Measurements from ENCODE around the gene RSF1. TPM values are rescaled to one million over a fixed set of nuclear protein-coding genes. Genes with fewer than 3 reads are reported as not detected.

The RSF1 gene
- total RNA-seq, 1 experiment from 2014 or later = 43.1 TPM

- H3K27me3 ChIP-seq (ENCODE audit: insufficient read depth, low read length) = no peaks in the 10 kb centered on the region
- CTCF ChIA-PET = no interaction called here
- TF ChIP-seq POLR2A (IDR thresholded peaks at IDR 0.05; ENCODE audit: borderline replicate concordance, extremely low read depth, insufficient read depth, insufficient read length) (no peak), ZFX (IDR thresholded peaks at IDR 0.05) (no peak), CEBPB (IDR thresholded peaks at IDR 0.05; ENCODE audit: low read depth) (no peak), ZNF274 (IDR thresholded peaks at IDR 0.05; ENCODE audit: low read depth, low read length) (no peak), CTCF (IDR thresholded peaks at IDR 0.05 in 2 of 3, conservative IDR thresholded peaks at IDR 0.05 in 1 of 3; ENCODE audit: borderline replicate concordance in 1 of 3, insufficient read depth in 1 of 3, low read depth in 2 of 3, low read length in 2 of 3) (no peak), EZH2phosphoT487 (IDR thresholded peaks at IDR 0.05; ENCODE audit: borderline replicate concordance) (no peak)
- ATAC-seq (no peak), DNase-seq (ENCODE audit: low read depth, low spot score) (no peak)
- no TSS peak for BruUV-seq (replicated peaks)
- H4K20me1 ChIP-seq (ENCODE audit: insufficient read depth) = no peaks in the 10 kb centered on the region
- no peaks in the 10 kb centered on the region for H3K36me3 ChIP-seq (ENCODE audit: control insufficient read depth in 1 of 2, insufficient read depth in 2 of 2, low read length in 2 of 2)
- no peak overlapping the region for H2AFZ ChIP-seq (ENCODE audit: low read depth, low read length, poor library complexity, severe bottlenecking)
- POLR2A ChIA-PET = no interaction called here
- RAD21 ChIA-PET (ENCODE audit: low non-redundant PET in 1 of 2, low total read pairs in 2 of 2, uncharacterized antibody in 2 of 2, unreplicated experiment in 2 of 2) = no interaction called here
- H3K4me2 ChIP-seq (ENCODE audit: low read length) = no peak overlapping the region
- H3K27ac ChIP-seq (ENCODE audit: low read depth, low read length) = no peak overlapping the region
- no peaks in the 10 kb centered on the region for H3K9me2 ChIP-seq (ENCODE audit: insufficient read depth)
- no peaks in the 10 kb centered on the region for H3K79me2 ChIP-seq (ENCODE audit: insufficient read depth, low read length)
- no peak overlapping the region for H3K9ac ChIP-seq (ENCODE audit: low read length)
- H3K4me1 ChIP-seq (ENCODE audit: control insufficient read depth in 1 of 2, insufficient read depth in 2 of 2, low read length in 2 of 2) = peaks cover 5 to 21% of the 10 kb centered on the region in 2 experiments; a peak in 3 of 4 replicates
- no peak overlapping the region for H3K4me3 ChIP-seq (replicated peaks in 1 of 2; ENCODE audit: low read depth in 1 of 2, low read length in 2 of 2)
- intact Hi-C loops (cut with micrococcal nuclease) = no loop called here
- H3K9me3 ChIP-seq (ENCODE audit: control insufficient read depth in 1 of 2, insufficient read depth in 1 of 2, low read depth in 1 of 2, low read length in 2 of 2) = no peaks in the 10 kb centered on the region
These were observed 172.7 kb downstream of the RSF1 start for GRCh38 chr11:77647654-77648305.

GRCh38 chr11:77644887-77645286 lies 175.6 kb downstream of the RSF1 start:
- Histone ChIP-seq H3K9me3 (ENCODE audit: control insufficient read depth in 1 of 2, insufficient read depth in 1 of 2, low read depth in 1 of 2, low read length in 2 of 2) (no peaks in the 10 kb centered on the region), H3K36me3 (ENCODE audit: control insufficient read depth in 1 of 2, insufficient read depth in 2 of 2, low read length in 2 of 2) (no peaks in the 10 kb centered on the region), H3K79me2 (ENCODE audit: insufficient read depth, low read length) (no peaks in the 10 kb centered on the region), H3K4me2 (ENCODE audit: low read length) (peak overlapping the region; percentile 29), H3K4me3 (replicated peaks in 1 of 2; ENCODE audit: low read depth in 1 of 2, low read length in 2 of 2) (no peak overlapping the region), H3K9me2 (ENCODE audit: insufficient read depth) (no peaks in the 10 kb centered on the region), H3K9ac (ENCODE audit: low read length) (no peak overlapping the region), H4K20me1 (ENCODE audit: insufficient read depth) (no peaks in the 10 kb centered on the region), H2AFZ (ENCODE audit: low read depth, low read length, poor library complexity, severe bottlenecking) (peak overlapping the region; percentile 82), H3K27ac (ENCODE audit: low read depth, low read length) (no peak overlapping the region), H3K4me1 (ENCODE audit: control insufficient read depth in 1 of 2, insufficient read depth in 2 of 2, low read length in 2 of 2) (peaks cover 5 to 21% of the 10 kb centered on the region in 2 experiments; a peak in 3 of 4 replicates), H3K27me3 (ENCODE audit: insufficient read depth, low read length) (no peaks in the 10 kb centered on the region)
- RAD21 ChIA-PET (ENCODE audit: low non-redundant PET in 1 of 2, low total read pairs in 2 of 2, uncharacterized antibody in 2 of 2, unreplicated experiment in 2 of 2) = no interaction called here
- POLR2A ChIA-PET = no interaction called here
- DNase-seq (ENCODE audit: low read depth, low spot score) (no peak), ATAC-seq (peak; percentile 40; the same call in 1 of the 2 replicates)
- intact Hi-C loops (cut with micrococcal nuclease) = no loop called here
- no TSS peak for BruUV-seq (replicated peaks)
- TF ChIP-seq FOSL1 (IDR thresholded peaks at IDR 0.05; ENCODE audit: low read depth) = no peak
- TF ChIP-seq EGR1 (IDR thresholded peaks at IDR 0.05; ENCODE audit: low read depth) = no peak
- TF ChIP-seq SIN3A (IDR thresholded peaks at IDR 0.05; ENCODE audit: low read depth) = no peak
- 0 out of 2 replicates have a peak, but pooled peaks have one; percentile 0 for TF ChIP-seq SP1 (IDR thresholded peaks at IDR 0.05; ENCODE audit: low read depth)
- TF ChIP-seq POLR2AphosphoS5 (IDR thresholded peaks at IDR 0.05; ENCODE audit: low read depth, low read length) = no peak
- CTCF ChIA-PET = no interaction called here

All from HCT116 (cell line).